H1 (cell line): ENCODE data around the gene ICOSLG. TPM values are rescaled to one million over a fixed set of nuclear protein-coding genes. Genes with fewer than 3 reads are reported as not detected.

Source experiments
- EP300 ChIP-seq, 2 experiments: IDR thresholded peaks; 1 replicate in 1 of 2; 2 replicates in 1 of 2; pipeline ENCODE4 v1.6.1; 2011 to 2012; ENCODE audit warnings: low read depth in 2 of 2, low read length in 2 of 2, mild to moderate bottlenecking in 2 of 2, borderline replicate concordance in 1 of 2, inconsistent platforms in 1 of 2, moderate library complexity in 1 of 2
- polyA plus RNA-seq, 7 experiments: library from polyadenylated mRNA; depleted of rRNA in 3 of 7; stranded (reverse) in 5 of 7; unstranded in 2 of 7; fragments of >200 nt in 5 of 7; fragments of 200-250 nt in 2 of 7; gene quantifications; 1 replicate in 5 of 7; 2 replicates in 1 of 7; 4 replicates in 1 of 7; pipeline versions ENCODE4 v1.2.1 to v1.2.3, GENCODE V29; 2011 to 2013; ENCODE audit warnings: missing spikeins in 2 of 7, mixed read lengths in 2 of 7
- total RNA-seq: library from RNA; stranded (reverse); fragmentation: NEBNext Ultra II Directional; extraction: Animal tissue kit (Norgen Biotek cat#: 25700); gene quantifications from 2 replicates; pipeline ENCODE4 v1.2.1, GENCODE V29; 2021

ICOSLG gene
- total and polyA plus RNA-seq, 2 of the 8 experiments (the other 6 are each of a cell fraction or from before 2014, with no cell fraction given): 2.3 to 5.5 TPM

DNA sequence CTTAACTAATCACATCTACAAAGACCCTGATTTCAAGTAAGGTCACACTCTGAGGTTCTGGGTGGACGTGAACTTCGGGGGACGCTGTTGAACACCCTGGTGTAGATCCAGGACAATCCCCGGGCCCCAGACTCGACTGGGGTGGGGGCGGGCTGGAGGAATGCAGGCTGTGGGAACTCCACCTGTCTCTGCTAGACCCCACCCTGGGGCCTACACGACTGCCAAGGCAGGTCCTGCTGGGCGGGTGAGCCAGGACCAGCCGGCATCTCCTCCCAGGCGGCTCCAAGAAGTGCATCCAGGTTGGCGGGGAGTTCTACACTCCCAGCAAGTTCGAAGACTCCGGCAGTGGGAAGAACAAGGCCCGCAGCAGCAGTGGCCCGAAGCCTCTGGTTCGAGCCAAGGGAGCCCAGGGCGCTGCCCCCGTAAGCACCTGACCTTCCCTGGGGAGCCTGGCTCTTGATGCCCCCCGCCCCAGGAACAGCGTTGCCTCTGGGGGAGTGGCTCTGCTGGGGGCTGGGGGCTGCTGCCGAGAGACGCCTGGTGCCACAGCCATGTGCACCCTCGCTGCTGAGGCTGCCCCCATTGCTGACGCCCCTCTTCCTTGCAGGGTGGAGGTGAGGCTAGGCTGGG lies 48.8 kb upstream of the ICOSLG start (continued):
- no peak for TF ChIP-seq EP300 (IDR thresholded peaks at IDR 0.05; ENCODE audit: borderline replicate concordance in 1 of 2, low read depth in 2 of 2, low read length in 2 of 2)
